B cell (primary cell): ENCODE data around the gene LRRC10B.

ENCODE experiments used
- EZH2 ChIP-seq: IDR thresholded peaks from 2 replicates; pipeline ENCODE4 v1.6.1; 2012; ENCODE audit warnings: borderline replicate concordance, low read depth, mild to moderate bottlenecking, moderate library complexity, low read length; ENCODE audit not compliant: insufficient read depth, poor library complexity, severe bottlenecking
- TF ChIP-seq, protein P1 (sequence below): fragments of 200-600 bp; IDR thresholded peaks from one replicate; pipeline ENCODE4 v1.8.0; 2022; ENCODE audit warnings: antibody characterized with exemption, mild to moderate bottlenecking

DNA sequence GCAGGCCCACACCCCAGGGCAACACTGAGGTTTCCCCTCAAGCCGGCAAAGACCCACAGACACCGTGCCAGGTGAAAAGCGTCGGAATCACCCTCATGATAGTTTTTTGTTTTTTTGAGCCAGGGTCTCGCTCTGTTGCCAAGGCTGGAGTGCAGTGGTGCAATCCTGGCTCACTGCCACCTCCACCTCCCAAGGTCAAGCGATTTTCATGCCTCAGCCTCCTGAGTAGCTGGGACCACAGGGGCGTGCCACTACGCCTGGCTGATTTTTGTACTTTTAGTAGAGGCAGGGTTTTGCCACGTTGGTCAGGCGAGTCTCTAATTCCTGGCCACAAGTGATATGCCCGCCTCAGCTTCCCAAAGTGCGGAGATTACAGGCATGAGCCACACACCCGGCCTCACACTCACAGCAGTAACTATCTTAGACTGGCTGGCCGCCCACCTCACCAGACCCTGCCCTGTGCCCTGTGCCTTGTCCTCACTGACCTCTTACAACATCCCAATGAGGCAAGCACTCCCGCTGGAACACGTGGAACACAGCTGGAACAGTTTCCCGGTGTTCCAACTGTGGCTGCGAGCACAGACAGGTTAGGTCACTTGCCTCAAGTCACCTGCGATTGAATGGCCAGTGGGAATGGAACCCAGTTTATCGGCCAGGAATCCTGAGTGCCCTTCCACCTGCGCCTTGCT, 21.1 kb downstream of the LRRC10B start:
- TF ChIP-seq, protein P1, sequence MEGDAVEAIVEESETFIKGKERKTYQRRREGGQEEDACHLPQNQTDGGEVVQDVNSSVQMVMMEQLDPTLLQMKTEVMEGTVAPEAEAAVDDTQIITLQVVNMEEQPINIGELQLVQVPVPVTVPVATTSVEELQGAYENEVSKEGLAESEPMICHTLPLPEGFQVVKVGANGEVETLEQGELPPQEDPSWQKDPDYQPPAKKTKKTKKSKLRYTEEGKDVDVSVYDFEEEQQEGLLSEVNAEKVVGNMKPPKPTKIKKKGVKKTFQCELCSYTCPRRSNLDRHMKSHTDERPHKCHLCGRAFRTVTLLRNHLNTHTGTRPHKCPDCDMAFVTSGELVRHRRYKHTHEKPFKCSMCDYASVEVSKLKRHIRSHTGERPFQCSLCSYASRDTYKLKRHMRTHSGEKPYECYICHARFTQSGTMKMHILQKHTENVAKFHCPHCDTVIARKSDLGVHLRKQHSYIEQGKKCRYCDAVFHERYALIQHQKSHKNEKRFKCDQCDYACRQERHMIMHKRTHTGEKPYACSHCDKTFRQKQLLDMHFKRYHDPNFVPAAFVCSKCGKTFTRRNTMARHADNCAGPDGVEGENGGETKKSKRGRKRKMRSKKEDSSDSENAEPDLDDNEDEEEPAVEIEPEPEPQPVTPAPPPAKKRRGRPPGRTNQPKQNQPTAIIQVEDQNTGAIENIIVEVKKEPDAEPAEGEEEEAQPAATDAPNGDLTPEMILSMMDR, result no peak
- TF ChIP-seq EZH2, result no peak
